HAP-1 (cell line): ENCODE data around the gene VPS26A.

Source experiments
- DNase-seq, 2 experiments: peaks; one replicate each; pipeline ENCODE4 v3.0.0-alpha.2; 2016 to 2020; ENCODE audit warnings: low spot score in 2 of 2
- H3K27me3 ChIP-seq: fragments of 250-450 bp; sonication (Bioruptor Pico); 2 replicates; pipeline ENCODE4 v1.5.1; 2020; ENCODE audit warnings: low read depth, mild to moderate bottlenecking, moderate library complexity
- H3K36me3 ChIP-seq: fragments of 250-450 bp; sonication (Bioruptor Pico); replicated peaks from 2 replicates; pipeline ENCODE4 v1.5.1; 2020; ENCODE audit warnings: mild to moderate bottlenecking
- H3K4me1 ChIP-seq: fragments of 250-450 bp; sonication (Bioruptor Pico); 2 replicates; pipeline ENCODE4 v1.5.1; 2020; ENCODE audit warnings: mild to moderate bottlenecking
- H3K4me3 ChIP-seq: fragments of 250-450 bp; sonication (Bioruptor Pico); 2 replicates; pipeline ENCODE4 v1.5.1; 2020; ENCODE audit warnings: mild to moderate bottlenecking, moderate library complexity
- H3K9me3 ChIP-seq: fragments of 250-450 bp; sonication (Bioruptor Pico); 2 replicates; pipeline ENCODE4 v1.5.1; 2020; ENCODE audit warnings: mild to moderate bottlenecking, moderate library complexity
- in situ Hi-C: fragments of 300-500 bp; cut with MboI; formaldehyde crosslinking; loops from 3 replicates; pipeline ENCODE4 v1.14.3; 2020; ENCODE audit warnings: low sequenced_read_pairs, inconsistent platforms, mixed read lengths

VPS26A gene

GRCh38 chr10:69211104-69211503 is 87.1 kb downstream of the VPS26A start:
- peaks cover 16% of the 10 kb centered on the region for H3K36me3 ChIP-seq
- no peaks in the 10 kb centered on the region for H3K27me3 ChIP-seq
- no peaks in the 10 kb centered on the region for H3K9me3 ChIP-seq
- DNase-seq: no peak
- in situ Hi-C loops: no loop called here
- no peak overlapping the region for H3K4me3 ChIP-seq
- H3K4me1 ChIP-seq: peaks cover 3% of the 10 kb centered on the region; the same call in 1 of the 2 replicates

DNA sequence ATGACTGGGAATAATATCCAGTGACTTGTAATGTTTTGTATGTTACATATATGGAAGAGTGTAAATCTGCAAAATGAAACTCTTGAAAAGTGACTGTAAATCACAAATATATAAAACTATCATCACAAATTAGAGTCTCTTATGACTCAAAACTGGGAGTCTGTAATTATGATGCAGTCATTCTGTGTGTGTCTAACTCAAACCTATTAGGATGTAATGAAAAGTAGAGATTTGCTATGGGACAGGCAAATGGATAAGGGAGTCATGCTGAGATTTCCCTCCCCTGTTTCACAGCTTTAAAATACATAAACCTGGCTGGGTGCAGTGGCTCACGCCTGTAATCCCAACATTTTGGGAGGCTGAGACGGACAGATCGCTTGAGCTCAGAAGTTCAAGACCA is 87.5 kb downstream of the VPS26A start:
- Histone ChIP-seq H3K27me3 (no peaks in the 10 kb centered on the region), H3K4me1 (peaks cover 3% of the 10 kb centered on the region; the same call in 1 of the 2 replicates), H3K4me3 (no peak overlapping the region), H3K36me3 (peaks cover 12% of the 10 kb centered on the region), H3K9me3 (no peaks in the 10 kb centered on the region)
- no peak for DNase-seq
- in situ Hi-C loops: no loop called here

- in situ Hi-C loops: no loop called here
Measured at GRCh38 chr10:69213591-69214311, 89.8 kb downstream of the VPS26A start.

GRCh38 chr10:69214666-69215131 is 90.7 kb downstream of the VPS26A start:
- Histone ChIP-seq H3K4me3 (no peak overlapping the region), H3K4me1 (peaks cover 11% of the 10 kb centered on the region), H3K9me3 (no peaks in the 10 kb centered on the region), H3K36me3 (no peaks in the 10 kb centered on the region), H3K27me3 (no peaks in the 10 kb centered on the region)
- no peak for DNase-seq
- in situ Hi-C loops: no loop called here

More at GRCh38 chr10:69213591-69214311, 89.8 kb downstream of the VPS26A start:
- H3K9me3 ChIP-seq: no peaks in the 10 kb centered on the region
- no peak overlapping the region for H3K4me3 ChIP-seq
- H3K4me1 ChIP-seq: peaks cover 11% of the 10 kb centered on the region
- no peaks in the 10 kb centered on the region for H3K27me3 ChIP-seq
- DNase-seq: no peak
- peaks cover under 1% of the 10 kb centered on the region for H3K36me3 ChIP-seq

GRCh38 chr10:69215405-69216171 is 91.6 kb downstream of the VPS26A start:
- H3K9me3 ChIP-seq: no peaks in the 10 kb centered on the region
- H3K36me3 ChIP-seq: no peaks in the 10 kb centered on the region
- in situ Hi-C loops: no loop called here
- DNase-seq: no peak
- H3K4me1 ChIP-seq: peaks cover 11% of the 10 kb centered on the region
- no peak overlapping the region for H3K4me3 ChIP-seq
- H3K27me3 ChIP-seq: no peaks in the 10 kb centered on the region

DNA sequence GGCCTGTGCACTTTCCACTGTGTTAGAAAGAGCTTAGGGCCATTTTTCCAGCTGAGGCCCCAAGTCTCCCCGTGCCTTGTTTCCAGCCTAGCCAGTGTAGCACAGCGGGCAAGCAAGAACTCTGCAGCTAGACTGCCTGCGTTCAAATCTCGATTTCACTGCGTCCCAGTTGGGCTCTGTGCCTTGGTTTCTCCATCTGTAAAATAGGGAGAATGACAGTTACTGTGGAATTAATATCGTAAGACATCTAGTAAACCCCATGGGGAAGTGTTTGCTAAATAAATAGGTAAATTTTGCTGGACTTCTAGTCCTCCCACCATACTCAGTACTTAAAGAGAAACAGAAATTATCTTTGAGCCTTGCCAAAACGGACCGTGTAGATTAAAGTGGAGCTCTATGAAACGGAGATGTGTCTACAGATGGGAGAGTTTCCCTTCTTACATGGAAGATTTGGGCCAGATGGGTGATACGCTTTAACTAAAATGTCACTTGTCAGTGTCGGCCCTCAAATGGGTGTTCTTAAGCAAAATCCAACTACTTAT is 92.7 kb downstream of the VPS26A start:
- H3K36me3 ChIP-seq: no peaks in the 10 kb centered on the region
- no peak overlapping the region for H3K4me3 ChIP-seq
- no peaks in the 10 kb centered on the region for H3K27me3 ChIP-seq
- in situ Hi-C loops: no loop called here
- DNase-seq: no peak
- H3K4me1 ChIP-seq: peaks cover 11% of the 10 kb centered on the region
- H3K9me3 ChIP-seq: no peaks in the 10 kb centered on the region

GRCh38 chr10:69217119-69217754 is 93.3 kb downstream of the VPS26A start:
- peaks cover 11% of the 10 kb centered on the region for H3K4me1 ChIP-seq
- DNase-seq: peak in 1 of 2 experiments; percentile 29
- no peak overlapping the region for H3K4me3 ChIP-seq
- no peaks in the 10 kb centered on the region for H3K27me3 ChIP-seq
- H3K9me3 ChIP-seq: no peaks in the 10 kb centered on the region
- H3K36me3 ChIP-seq: no peaks in the 10 kb centered on the region
- in situ Hi-C loops: no loop called here

DNA sequence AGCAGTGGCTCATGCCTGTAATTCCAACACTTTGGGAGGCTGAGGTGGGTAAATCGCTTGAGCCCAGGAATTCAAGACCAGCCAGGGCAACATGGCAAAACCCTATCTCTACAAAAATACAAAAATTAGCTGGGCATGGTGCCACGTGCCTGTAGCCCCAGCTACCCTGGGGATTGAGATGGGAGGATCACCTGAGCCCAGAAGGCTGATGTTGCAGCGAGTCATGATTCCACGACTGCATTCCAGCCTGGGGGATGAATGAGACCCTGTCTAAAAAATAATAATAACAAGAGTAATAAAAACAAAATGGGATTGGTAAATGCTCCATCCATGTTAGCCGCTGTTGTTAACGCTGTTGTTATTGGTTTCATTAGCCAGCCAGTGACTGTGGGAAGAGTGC is 94.9 kb downstream of the VPS26A start:
- DNase-seq: no peak
- Histone ChIP-seq H3K9me3 (no peaks in the 10 kb centered on the region), H3K27me3 (no peaks in the 10 kb centered on the region), H3K36me3 (no peaks in the 10 kb centered on the region), H3K4me1 (peaks cover 11% of the 10 kb centered on the region), H3K4me3 (no peak overlapping the region)
- in situ Hi-C loops: no loop called here

DNA sequence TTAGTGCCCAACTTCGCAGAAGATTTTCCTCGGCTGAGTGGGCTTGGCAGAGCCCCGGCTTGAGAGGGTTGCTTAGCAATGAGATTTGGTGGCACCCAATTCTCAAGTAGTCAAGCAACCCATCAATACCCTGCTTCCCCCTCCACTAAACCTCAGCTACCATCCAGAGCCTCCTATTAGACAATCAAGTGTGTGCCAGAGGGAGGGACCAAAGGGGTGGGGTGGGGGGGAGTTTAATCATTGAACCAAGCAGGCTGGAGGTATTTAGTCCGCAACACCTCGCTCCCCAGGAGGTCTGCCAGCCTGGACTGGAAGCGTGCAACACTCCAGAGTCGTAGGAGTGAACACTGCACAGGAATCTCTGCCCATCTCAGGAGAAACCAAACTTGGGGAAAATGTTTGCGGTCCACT is 96.1 kb downstream of the VPS26A start, which contains the start of gene HKDC1:
Gene HKDC1, plus strand, starts transcription at position 292 of the 411 bp plus-strand sequence. Its CDS starts 104 bp downstream, at position 396.
- Histone ChIP-seq H3K27me3 (no peaks in the 10 kb centered on the region), H3K4me1 (peaks cover 11% of the 10 kb centered on the region), H3K4me3 (no peak within 1 kb of the TSS), H3K9me3 (no peaks in the 10 kb centered on the region), H3K36me3 (no peaks in the 10 kb centered on the region)
- in situ Hi-C loops: no loop called here
- DNase-seq: no peak

GRCh38 chr10:69220507-69220906 is 96.5 kb downstream of the VPS26A start:
- Histone ChIP-seq H3K27me3 (no peaks in the 10 kb centered on the region), H3K36me3 (no peaks in the 10 kb centered on the region), H3K4me1 (peaks cover 11% of the 10 kb centered on the region), H3K4me3 (no peak overlapping the region), H3K9me3 (no peaks in the 10 kb centered on the region)
- DNase-seq: no peak
- in situ Hi-C loops: no loop called here
